ENCODE results near the gene DNAH10.

The DNAH10 gene

GRCh38 chr12:123794027-123794426 is 31.9 kb downstream of the DNAH10 start:
- no peak for DNase-seq

GRCh38 chr12:123798518-123798917 is 36.4 kb downstream of the DNAH10 start:
- no peak for DNase-seq

- DNase-seq = no peak
These were observed 37.1 kb downstream of the DNAH10 start for GRCh38 chr12:123799227-123799626.

- no peak for DNase-seq
These were observed 39.6 kb downstream of the DNAH10 start for GRCh38 chr12:123801573-123802178.

GRCh38 chr12:123805173-123805572 is 43.1 kb downstream of the DNAH10 start:
- no peak for DNase-seq

- no peak for DNase-seq
These were observed 44.9 kb downstream of the DNAH10 start for GRCh38 chr12:123807002-123807401.

GRCh38 chr12:123807670-123808069 is 45.6 kb downstream of the DNAH10 start:
- no peak for DNase-seq

- no peak for DNase-seq
These were observed 46.1 kb downstream of the DNAH10 start for GRCh38 chr12:123808167-123808566.

- no peak for DNase-seq
These were observed 51.2 kb downstream of the DNAH10 start for GRCh38 chr12:123813349-123813748.

GRCh38 chr12:123815968-123816367 is 53.9 kb downstream of the DNAH10 start:
- DNase-seq = no peak

- no peak for DNase-seq
These were observed 54.9 kb downstream of the DNAH10 start for GRCh38 chr12:123816896-123817537.

GRCh38 chr12:123822804-123823203 is 60.7 kb downstream of the DNAH10 start:
- DNase-seq = no peak

- DNase-seq = no peak
These were observed 66.0 kb downstream of the DNAH10 start for GRCh38 chr12:123828120-123828519.

- DNase-seq = no peak
These were observed 66.9 kb downstream of the DNAH10 start for GRCh38 chr12:123828854-123829547.

GRCh38 chr12:123829561-123829960 is 67.5 kb downstream of the DNAH10 start:
- no peak for DNase-seq

GRCh38 chr12:123830675-123831074 is 68.6 kb downstream of the DNAH10 start:
- DNase-seq = no peak

- no peak for DNase-seq
These were observed 70.0 kb downstream of the DNAH10 start for GRCh38 chr12:123832052-123832451.

GRCh38 chr12:123833830-123834229 is 71.7 kb downstream of the DNAH10 start:
- no peak for DNase-seq

- DNase-seq = no peak
These were observed 72.7 kb downstream of the DNAH10 start for GRCh38 chr12:123834845-123835244.

GRCh38 chr12:123836292-123836691 is 74.2 kb downstream of the DNAH10 start:
- DNase-seq = no peak

GRCh38 chr12:123839826-123840225 is 77.7 kb downstream of the DNAH10 start:
- DNase-seq = no peak

GRCh38 chr12:123840765-123841425 is 78.8 kb downstream of the DNAH10 start:
- no peak for DNase-seq

- DNase-seq = no peak
These were observed 82.0 kb downstream of the DNAH10 start for GRCh38 chr12:123843912-123844748.
